Activated CD8-positive, alpha-beta memory T cell treated with anti-CD3 and anti-CD28 coated beads, Interleukin-2, amount 50 U/mL, for 4 hours (primary cell): ENCODE data around the gene DOHH.
"Not testable (repeated sequence)": the region's sequence is repeated elsewhere in the genome, so short reads cannot be mapped to it uniquely, and the experiment has no call there.

Source experiments
- DNase-seq: peaks from one replicate; pipeline ENCODE4 v3.0.0-alpha.2; 2020

The DOHH gene

GRCh38 chr19:3456925-3457527 lies 43.4 kb downstream of the DOHH start:
- DNase-seq = no peak

GRCh38 chr19:3455960-3456601 lies 44.4 kb downstream of the DOHH start:
- no peak for DNase-seq

- no peak for DNase-seq
Measured at GRCh38 chr19:3455393-3455955, 45.0 kb downstream of the DOHH start.

- no peak for DNase-seq
Measured at GRCh38 chr19:3454656-3455392, 45.6 kb downstream of the DOHH start.

- DNase-seq = no peak
Measured at GRCh38 chr19:3453840-3454239, 46.6 kb downstream of the DOHH start.

GRCh38 chr19:3452942-3453214 lies 47.6 kb downstream of the DOHH start:
- not testable (repeated sequence) for DNase-seq

GRCh38 chr19:3452171-3452941 lies 48.1 kb downstream of the DOHH start:
- no peak for DNase-seq

GRCh38 chr19:3451451-3451866 lies 49.0 kb downstream of the DOHH start:
- DNase-seq = no peak

GRCh38 chr19:3450796-3451411 lies 49.6 kb downstream of the DOHH start:
- no peak for DNase-seq

- no peak for DNase-seq
Measured at GRCh38 chr19:3448616-3449334, 51.7 kb downstream of the DOHH start.

- not testable (repeated sequence) for DNase-seq
Measured at GRCh38 chr19:3446657-3447056, 53.8 kb downstream of the DOHH start.

- no peak for DNase-seq
Measured at GRCh38 chr19:3444695-3445234, 55.7 kb downstream of the DOHH start.

GRCh38 chr19:3443840-3444694 lies 56.4 kb downstream of the DOHH start:
- no peak for DNase-seq

GRCh38 chr19:3442487-3443071 lies 57.9 kb downstream of the DOHH start:
- no peak for DNase-seq

- DNase-seq = no peak
Measured at GRCh38 chr19:3441986-3442329, 58.5 kb downstream of the DOHH start.

- no peak for DNase-seq
Measured at GRCh38 chr19:3441089-3441985, 59.1 kb downstream of the DOHH start.
